OCI-LY3 (cell line): ENCODE data around the gene UBTD1.

Experiments used
- EZH2phosphoT487 ChIP-seq: fragments of 200-600 bp; shearing (Covaris generic); IDR thresholded peaks from 2 replicates; pipeline ENCODE4 v1.6.1; 2018; ENCODE audit warnings: antibody characterized with exemption, mixed run types, low read depth
- TF ChIP-seq, protein P1 (sequence below): fragments of 200-600, 300-600 bp; sonication (generic); IDR thresholded peaks from 2 replicates; pipeline ENCODE4 v1.5.1; 2014; ENCODE audit warnings: antibody characterized with exemption, low read length, low read depth

DNA sequence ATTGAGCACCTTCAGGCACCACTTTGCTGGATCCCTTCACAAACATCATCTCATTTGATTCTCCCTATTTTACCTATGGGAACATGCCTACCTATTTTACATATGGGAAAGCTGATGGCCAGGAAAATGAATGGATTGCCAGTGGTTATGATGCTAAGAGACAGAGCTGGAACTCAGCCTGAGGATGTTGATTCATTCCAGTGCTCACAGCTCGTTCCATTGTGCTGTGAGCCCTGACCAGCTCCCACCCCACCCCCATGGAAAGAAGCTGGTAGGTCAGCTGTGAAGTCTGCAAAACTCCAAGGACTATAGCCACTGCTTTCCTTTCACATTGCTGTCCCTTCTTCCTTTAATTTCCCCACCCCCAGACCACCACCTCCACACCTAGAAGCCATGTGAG, 9.6 kb downstream of the UBTD1 start:
- TF ChIP-seq, protein P1, sequence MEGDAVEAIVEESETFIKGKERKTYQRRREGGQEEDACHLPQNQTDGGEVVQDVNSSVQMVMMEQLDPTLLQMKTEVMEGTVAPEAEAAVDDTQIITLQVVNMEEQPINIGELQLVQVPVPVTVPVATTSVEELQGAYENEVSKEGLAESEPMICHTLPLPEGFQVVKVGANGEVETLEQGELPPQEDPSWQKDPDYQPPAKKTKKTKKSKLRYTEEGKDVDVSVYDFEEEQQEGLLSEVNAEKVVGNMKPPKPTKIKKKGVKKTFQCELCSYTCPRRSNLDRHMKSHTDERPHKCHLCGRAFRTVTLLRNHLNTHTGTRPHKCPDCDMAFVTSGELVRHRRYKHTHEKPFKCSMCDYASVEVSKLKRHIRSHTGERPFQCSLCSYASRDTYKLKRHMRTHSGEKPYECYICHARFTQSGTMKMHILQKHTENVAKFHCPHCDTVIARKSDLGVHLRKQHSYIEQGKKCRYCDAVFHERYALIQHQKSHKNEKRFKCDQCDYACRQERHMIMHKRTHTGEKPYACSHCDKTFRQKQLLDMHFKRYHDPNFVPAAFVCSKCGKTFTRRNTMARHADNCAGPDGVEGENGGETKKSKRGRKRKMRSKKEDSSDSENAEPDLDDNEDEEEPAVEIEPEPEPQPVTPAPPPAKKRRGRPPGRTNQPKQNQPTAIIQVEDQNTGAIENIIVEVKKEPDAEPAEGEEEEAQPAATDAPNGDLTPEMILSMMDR = no peak
- TF ChIP-seq EZH2phosphoT487 = no peak
